OCI-LY7 (cell line): ENCODE data around the gene HDAC4. TPM values are rescaled to one million over a fixed set of nuclear protein-coding genes. Genes with fewer than 3 reads are reported as not detected.

ENCODE experiments used
- BruUV-seq: library from RNA; stranded (reverse); fragments of 400-500 nt; replicated peaks from 2 replicates; lab custom pipeline; 2021; lab: Mats Ljungman, UMichigan
- CTCF ChIA-PET: fragments of 300-600 bp; sonication (Branson Sonifier 250); formaldehyde crosslinking; loops from one replicate; lab custom pipeline; 2022; ENCODE audit warnings: antibody characterized with exemption; ENCODE audit not compliant: unreplicated experiment; lab: Charles Lee
- POLR2A ChIA-PET: fragments of 300-600 bp; sonication (Branson Sonifier 250); formaldehyde crosslinking; loops from one replicate; lab custom pipeline; 2022; ENCODE audit warnings: antibody characterized with exemption; lab: Charles Lee
- DNase-seq: peaks from one replicate; pipeline ENCODE4 v3.0.0-alpha.2; 2015; ENCODE audit warnings: low spot score
- H2AFZ ChIP-seq: fragments of 200-600 bp; sonication (generic), shearing (Covaris generic); 2 replicates; pipeline ENCODE4 v1.6.1; 2014; ENCODE audit warnings: mild to moderate bottlenecking, antibody characterized with exemption, low read length, moderate library complexity
- H3K27ac ChIP-seq: fragments of 200-600 bp; sonication (generic); 2 replicates; pipeline ENCODE4 v1.5.1; 2014; ENCODE audit warnings: mixed run types, low read depth, mild to moderate bottlenecking, moderate library complexity, low read length, inconsistent platforms; ENCODE audit not compliant: poor library complexity, severe bottlenecking
- H3K36me3 ChIP-seq: fragments of 200-600 bp; sonication (generic); 2 replicates; pipeline ENCODE4 v1.6.1; 2014; ENCODE audit warnings: mild to moderate bottlenecking, antibody characterized with exemption, low read length, moderate library complexity, mixed read lengths; ENCODE audit not compliant: insufficient read depth
- H3K4me1 ChIP-seq: fragments of 200-600 bp; sonication (generic); 2 replicates; pipeline ENCODE4 v1.5.1; 2014; ENCODE audit warnings: mild to moderate bottlenecking, low read length; ENCODE audit not compliant: insufficient read depth, poor library complexity, severe bottlenecking
- H3K4me2 ChIP-seq: fragments of 200-600 bp; sonication (generic); 2 replicates; pipeline ENCODE4 v1.6.1; 2014; ENCODE audit warnings: mild to moderate bottlenecking, low read length
- H3K4me3 ChIP-seq: fragments of 200-600 bp; sonication (generic); 2 replicates; pipeline ENCODE4 v1.5.1; 2014; ENCODE audit warnings: mild to moderate bottlenecking, low read depth, low read length; ENCODE audit not compliant: poor library complexity, severe bottlenecking
- H3K79me2 ChIP-seq: fragments of 200-600 bp; sonication (generic); 2 replicates; pipeline ENCODE4 v1.6.1; 2016; ENCODE audit warnings: low read depth, mild to moderate bottlenecking, low read length, moderate library complexity, mixed read lengths; ENCODE audit not compliant: insufficient read depth
- H3K9me2 ChIP-seq: fragments of 200-600 bp; sonication (generic); 2 replicates; pipeline ENCODE4 v1.6.1; 2016; ENCODE audit warnings: mild to moderate bottlenecking, low read length, mixed read lengths; ENCODE audit not compliant: insufficient read depth
- H3K9me3 ChIP-seq: fragments of 200-600 bp; sonication (generic); 2 replicates; pipeline ENCODE4 v1.6.1; 2014; ENCODE audit warnings: mild to moderate bottlenecking, mixed run types, low read length, mixed read lengths
- H4K20me1 ChIP-seq: fragments of 200-600 bp; sonication (generic); 2 replicates; pipeline ENCODE4 v1.6.1; 2014; ENCODE audit warnings: mild to moderate bottlenecking, antibody characterized with exemption, low read length, moderate library complexity, mixed read lengths; ENCODE audit not compliant: insufficient read depth
- EZH2phosphoT487 ChIP-seq: fragments of 200-600 bp; sonication (generic); IDR thresholded peaks from 2 replicates; pipeline ENCODE4 v1.6.1; 2018; ENCODE audit warnings: low read depth, borderline replicate concordance, mild to moderate bottlenecking, mixed run types, antibody characterized with exemption, low read length, moderate library complexity, mixed read lengths
- intact Hi-C: fragments of 100-400 bp; cut with micrococcal nuclease; formaldehyde crosslinking; loops from one replicate; pipeline ENCODE4 v1.10.0; 2022; ENCODE audit not compliant: unreplicated experiment
- total RNA-seq, 2 experiments: library from RNA; depleted of rRNA in 1 of 2; stranded (reverse); fragments of >200 nt in 1 of 2; shearing (Covaris generic) in 1 of 2; gene quantifications; 2 replicates each; pipeline ENCODE4 v1.2.3, GENCODE V29; 2014 to 2022
- TF ChIP-seq, protein P1 (sequence below): fragments of 200-600 bp; sonication (generic); conservative IDR thresholded peaks from 2 replicates; pipeline ENCODE4 v1.5.1; 2014; ENCODE audit warnings: mild to moderate bottlenecking, antibody characterized with exemption, low read length, moderate library complexity, mixed read lengths

Gene HDAC4
- total RNA-seq, 2 experiments from 2014 or later = 10.2 to 20.6 TPM

DNA sequence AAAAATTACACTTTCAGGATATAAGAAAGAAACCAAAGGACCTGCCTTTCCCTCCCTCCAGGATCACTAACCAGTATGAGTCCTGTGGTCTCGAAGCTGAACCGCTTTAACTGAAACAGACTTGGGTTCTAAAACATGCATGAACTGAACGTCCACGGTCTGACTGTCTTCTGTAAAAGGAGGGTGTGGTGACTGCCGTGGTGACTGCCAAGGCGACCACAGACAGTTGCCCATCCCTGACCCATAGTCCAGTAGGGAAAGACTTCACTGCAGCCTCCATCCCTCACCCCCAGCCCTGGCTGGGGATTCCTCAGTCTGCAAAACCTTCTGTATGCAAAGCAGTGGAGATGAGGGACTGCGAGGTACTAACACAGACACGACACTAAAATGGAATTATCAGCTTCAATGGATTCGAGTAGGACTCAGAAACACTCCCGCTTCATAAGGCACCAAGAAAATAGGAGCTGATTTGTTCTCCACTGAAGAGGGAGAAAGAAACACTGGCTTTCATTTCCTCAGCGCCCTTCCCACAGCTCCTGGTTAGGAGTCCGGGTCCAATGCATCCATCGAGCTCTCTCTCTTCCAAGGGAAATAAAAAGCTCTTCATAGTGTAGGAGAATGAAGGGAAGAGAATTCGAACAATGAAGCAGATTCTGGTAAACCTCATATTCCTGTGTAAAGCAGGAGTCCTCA lies 197.2 kb downstream of the HDAC4 start:
- no peak overlapping the region for H3K4me3 ChIP-seq
- H2AFZ ChIP-seq = no peak overlapping the region
- TF ChIP-seq, protein P1, sequence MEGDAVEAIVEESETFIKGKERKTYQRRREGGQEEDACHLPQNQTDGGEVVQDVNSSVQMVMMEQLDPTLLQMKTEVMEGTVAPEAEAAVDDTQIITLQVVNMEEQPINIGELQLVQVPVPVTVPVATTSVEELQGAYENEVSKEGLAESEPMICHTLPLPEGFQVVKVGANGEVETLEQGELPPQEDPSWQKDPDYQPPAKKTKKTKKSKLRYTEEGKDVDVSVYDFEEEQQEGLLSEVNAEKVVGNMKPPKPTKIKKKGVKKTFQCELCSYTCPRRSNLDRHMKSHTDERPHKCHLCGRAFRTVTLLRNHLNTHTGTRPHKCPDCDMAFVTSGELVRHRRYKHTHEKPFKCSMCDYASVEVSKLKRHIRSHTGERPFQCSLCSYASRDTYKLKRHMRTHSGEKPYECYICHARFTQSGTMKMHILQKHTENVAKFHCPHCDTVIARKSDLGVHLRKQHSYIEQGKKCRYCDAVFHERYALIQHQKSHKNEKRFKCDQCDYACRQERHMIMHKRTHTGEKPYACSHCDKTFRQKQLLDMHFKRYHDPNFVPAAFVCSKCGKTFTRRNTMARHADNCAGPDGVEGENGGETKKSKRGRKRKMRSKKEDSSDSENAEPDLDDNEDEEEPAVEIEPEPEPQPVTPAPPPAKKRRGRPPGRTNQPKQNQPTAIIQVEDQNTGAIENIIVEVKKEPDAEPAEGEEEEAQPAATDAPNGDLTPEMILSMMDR = no peak
- TF ChIP-seq EZH2phosphoT487 = no peak
- POLR2A ChIA-PET = no interaction called here
- no peaks in the 10 kb centered on the region for H3K79me2 ChIP-seq
- no peaks in the 10 kb centered on the region for H4K20me1 ChIP-seq
- DNase-seq = no peak
- BruUV-seq = no TSS peak
- H3K27ac ChIP-seq = no peak overlapping the region
- no peaks in the 10 kb centered on the region for H3K4me1 ChIP-seq
- H3K9me3 ChIP-seq = no peaks in the 10 kb centered on the region
- H3K9me2 ChIP-seq = no peaks in the 10 kb centered on the region
- CTCF ChIA-PET = no interaction called here
- H3K4me2 ChIP-seq = no peak overlapping the region
- intact Hi-C loops = no loop called here
- H3K36me3 ChIP-seq = no peaks in the 10 kb centered on the region

GRCh38 chr2:239202836-239203235 lies 198.0 kb downstream of the HDAC4 start:
- no peak for DNase-seq
- CTCF ChIA-PET = no interaction called here
- no peaks in the 10 kb centered on the region for H3K9me2 ChIP-seq
- POLR2A ChIA-PET = no interaction called here
- intact Hi-C loops = no loop called here
- no peaks in the 10 kb centered on the region for H3K4me1 ChIP-seq
- TF ChIP-seq, protein P1 = no peak
- no peak for TF ChIP-seq EZH2phosphoT487
- H3K4me2 ChIP-seq = no peak overlapping the region
- H3K79me2 ChIP-seq = no peaks in the 10 kb centered on the region
- no peaks in the 10 kb centered on the region for H3K36me3 ChIP-seq
- BruUV-seq = no TSS peak
- H3K27ac ChIP-seq = no peak overlapping the region
- no peaks in the 10 kb centered on the region for H4K20me1 ChIP-seq
- H2AFZ ChIP-seq = no peak overlapping the region
- H3K4me3 ChIP-seq = no peak overlapping the region
- H3K9me3 ChIP-seq = no peaks in the 10 kb centered on the region

- Histone ChIP-seq H3K9me2 (no peaks in the 10 kb centered on the region), H4K20me1 (no peaks in the 10 kb centered on the region), H2AFZ (no peak overlapping the region), H3K4me1 (no peaks in the 10 kb centered on the region), H3K9me3 (no peaks in the 10 kb centered on the region), H3K79me2 (no peaks in the 10 kb centered on the region), H3K27ac (no peak overlapping the region), H3K36me3 (no peaks in the 10 kb centered on the region), H3K4me2 (no peak overlapping the region), H3K4me3 (no peak overlapping the region)
- intact Hi-C loops = no loop called here
- TF ChIP-seq, protein P1 = no peak
- no peak for DNase-seq
- CTCF ChIA-PET = no interaction called here
- BruUV-seq = no TSS peak
- POLR2A ChIA-PET = no interaction called here
Measured at GRCh38 chr2:239202343-239202742, 198.5 kb downstream of the HDAC4 start.
